ENCODE measurements around the gene RABGAP1L.
"Not testable (repeated sequence)": the region's sequence is repeated elsewhere in the genome, so short reads cannot be mapped to it uniquely, and the experiment has no call there.

RABGAP1L gene

GRCh38 chr1:174829990-174830389 lies 670.7 kb downstream of the RABGAP1L start:
- Histone ChIP-seq H3K4me1 (no peaks in the 10 kb centered on the region; the same call in 1 of the 2 replicates), H3K36me3 (no peaks in the 10 kb centered on the region), H3K9me3 (no peaks in the 10 kb centered on the region), H3K27me3 (no peaks in the 10 kb centered on the region), H3K4me3 (ENCODE audit: low read depth, low read length) (no peak overlapping the region)
- no peak for DNase-seq
- TF ChIP-seq, protein P1, sequence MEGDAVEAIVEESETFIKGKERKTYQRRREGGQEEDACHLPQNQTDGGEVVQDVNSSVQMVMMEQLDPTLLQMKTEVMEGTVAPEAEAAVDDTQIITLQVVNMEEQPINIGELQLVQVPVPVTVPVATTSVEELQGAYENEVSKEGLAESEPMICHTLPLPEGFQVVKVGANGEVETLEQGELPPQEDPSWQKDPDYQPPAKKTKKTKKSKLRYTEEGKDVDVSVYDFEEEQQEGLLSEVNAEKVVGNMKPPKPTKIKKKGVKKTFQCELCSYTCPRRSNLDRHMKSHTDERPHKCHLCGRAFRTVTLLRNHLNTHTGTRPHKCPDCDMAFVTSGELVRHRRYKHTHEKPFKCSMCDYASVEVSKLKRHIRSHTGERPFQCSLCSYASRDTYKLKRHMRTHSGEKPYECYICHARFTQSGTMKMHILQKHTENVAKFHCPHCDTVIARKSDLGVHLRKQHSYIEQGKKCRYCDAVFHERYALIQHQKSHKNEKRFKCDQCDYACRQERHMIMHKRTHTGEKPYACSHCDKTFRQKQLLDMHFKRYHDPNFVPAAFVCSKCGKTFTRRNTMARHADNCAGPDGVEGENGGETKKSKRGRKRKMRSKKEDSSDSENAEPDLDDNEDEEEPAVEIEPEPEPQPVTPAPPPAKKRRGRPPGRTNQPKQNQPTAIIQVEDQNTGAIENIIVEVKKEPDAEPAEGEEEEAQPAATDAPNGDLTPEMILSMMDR (IDR thresholded peaks at IDR 0.05; ENCODE audit: low read depth, low read length) = no peak

DNA sequence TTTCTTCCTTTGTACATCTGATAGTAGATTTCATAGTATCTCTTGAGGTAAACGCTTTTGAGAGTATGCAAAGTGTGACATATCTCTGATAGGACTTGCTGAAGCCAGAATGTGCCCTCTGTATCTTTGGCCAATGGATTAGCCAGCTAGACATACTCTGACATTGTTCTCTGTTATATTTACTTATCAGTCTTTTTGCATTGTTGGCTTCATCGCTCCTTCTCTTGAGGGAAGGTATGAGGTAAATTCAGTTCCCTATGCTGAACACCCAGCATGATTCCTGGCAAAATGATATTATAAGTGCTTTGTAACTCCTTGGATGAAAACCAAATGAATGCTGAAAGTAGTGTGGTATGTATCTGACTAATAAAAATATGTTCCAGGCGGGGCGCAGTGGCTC lies 677.2 kb downstream of the RABGAP1L start:
- H3K27me3 ChIP-seq = no peaks in the 10 kb centered on the region
- TF ChIP-seq, protein P1 (IDR thresholded peaks at IDR 0.05; ENCODE audit: low read depth, low read length) = no peak
- H3K4me1 ChIP-seq = no peaks in the 10 kb centered on the region; the same call in 1 of the 2 replicates
- DNase-seq = no peak
- H3K9me3 ChIP-seq = no peaks in the 10 kb centered on the region
- H3K36me3 ChIP-seq = no peaks in the 10 kb centered on the region
- H3K4me3 ChIP-seq (ENCODE audit: low read depth, low read length) = no peak overlapping the region

DNA sequence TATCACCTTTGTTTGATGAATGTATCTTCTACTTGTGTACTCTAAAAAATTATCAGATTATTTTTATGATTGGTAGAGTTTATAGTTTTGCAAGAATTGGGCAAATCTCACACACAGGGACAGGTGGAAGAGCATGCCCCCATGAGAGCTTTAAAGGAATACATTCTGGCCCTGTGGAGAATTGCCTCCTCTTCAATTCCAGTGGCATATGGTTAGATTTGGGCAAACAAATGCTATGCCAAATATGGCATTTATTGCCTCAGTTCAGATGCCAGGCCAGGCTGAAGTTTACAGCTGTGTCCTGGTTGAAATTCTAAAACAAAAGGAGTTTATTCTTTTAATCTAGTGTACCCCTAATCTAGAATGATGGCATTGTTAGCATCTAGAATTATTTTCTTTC lies 678.1 kb downstream of the RABGAP1L start:
- H3K4me3 ChIP-seq (ENCODE audit: low read depth, low read length) = no peak overlapping the region
- TF ChIP-seq, protein P1 (IDR thresholded peaks at IDR 0.05; ENCODE audit: low read depth, low read length) = no peak
- DNase-seq = no peak
- H3K9me3 ChIP-seq = no peaks in the 10 kb centered on the region
- no peaks in the 10 kb centered on the region for H3K27me3 ChIP-seq
- H3K36me3 ChIP-seq = no peaks in the 10 kb centered on the region
- H3K4me1 ChIP-seq = no peaks in the 10 kb centered on the region; the same call in 1 of the 2 replicates

- Histone ChIP-seq H3K4me3 (ENCODE audit: low read depth, low read length) (no peak overlapping the region), H3K9me3 (no peaks in the 10 kb centered on the region), H3K27me3 (no peaks in the 10 kb centered on the region), H3K36me3 (no peaks in the 10 kb centered on the region), H3K4me1 (no peaks in the 10 kb centered on the region; the same call in 1 of the 2 replicates)
- TF ChIP-seq, protein P1 (IDR thresholded peaks at IDR 0.05; ENCODE audit: low read depth, low read length) = no peak
- DNase-seq = no peak
Observed at GRCh38 chr1:174839211-174839610, 679.9 kb downstream of the RABGAP1L start.

- no peaks in the 10 kb centered on the region for H3K27me3 ChIP-seq
- no peak overlapping the region for H3K4me3 ChIP-seq (ENCODE audit: low read depth, low read length)
- TF ChIP-seq, protein P1 (IDR thresholded peaks at IDR 0.05; ENCODE audit: low read depth, low read length) = no peak
- no peaks in the 10 kb centered on the region for H3K36me3 ChIP-seq
- no peaks in the 10 kb centered on the region for H3K9me3 ChIP-seq
- no peak for DNase-seq
- H3K4me1 ChIP-seq = no peaks in the 10 kb centered on the region
Observed at GRCh38 chr1:174841747-174842146, 682.4 kb downstream of the RABGAP1L start.

DNA sequence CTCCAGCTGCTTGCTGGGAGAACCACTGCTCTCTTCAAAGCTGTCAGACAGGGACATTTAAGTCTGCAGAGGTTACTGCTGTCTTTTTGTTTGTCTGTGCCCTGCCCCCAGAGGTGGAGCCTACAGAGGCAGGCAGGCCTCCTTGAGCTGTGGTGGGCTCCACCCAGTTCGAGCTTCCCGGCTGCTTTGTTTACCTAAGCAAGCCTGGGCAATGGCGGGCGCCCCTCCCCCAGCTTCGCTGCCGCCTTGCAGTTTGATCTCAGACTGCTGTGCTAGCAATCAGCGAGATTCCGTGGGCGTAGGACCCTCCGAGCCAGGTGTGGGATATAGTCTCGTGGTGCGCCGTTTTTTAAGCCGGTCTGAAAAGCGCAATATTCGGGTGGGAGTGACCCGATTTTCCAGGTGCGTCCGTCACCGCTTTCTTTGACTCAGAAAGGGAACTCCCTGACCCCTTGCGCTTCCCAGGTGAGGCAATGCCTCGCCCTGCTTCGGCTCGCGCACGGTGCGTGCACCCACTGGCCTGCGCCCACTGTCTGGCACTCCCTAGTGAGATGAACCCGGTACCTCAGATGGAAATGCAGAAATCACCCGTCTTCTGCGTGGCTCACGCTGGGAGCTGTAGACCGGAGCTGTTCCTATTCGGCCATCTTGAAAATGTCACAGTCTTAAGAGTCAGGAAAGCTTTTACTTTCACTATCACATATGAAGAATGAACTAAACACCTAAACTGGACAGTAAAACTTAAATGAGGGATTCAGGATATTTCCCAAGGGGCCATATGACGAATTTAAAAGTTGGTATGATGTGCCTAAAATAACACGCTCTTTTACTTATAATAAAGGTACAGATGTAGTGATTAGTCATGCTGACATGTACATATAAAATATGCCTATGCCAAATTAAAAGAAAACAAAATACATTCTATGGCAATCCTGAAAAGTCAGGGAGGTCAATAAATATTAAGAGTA lies 689.6 kb downstream of the RABGAP1L start:
- H3K9me3 ChIP-seq; H3K36me3 ChIP-seq; H3K27me3 ChIP-seq; H3K4me1 ChIP-seq; H3K4me3 ChIP-seq (ENCODE audit: low read depth, low read length); DNase-seq: not testable (repeated sequence)

All from BE2C (cell line).